Kidney (tissue), 14 donors: ENCODE measurements around the gene CD36. TPM values are rescaled to one million over a fixed set of nuclear protein-coding genes. Genes with fewer than 3 reads are reported as not detected.

Experiments used
- DNase-seq, 5 donors: peaks; one replicate each; pipeline ENCODE4 v3.0.0-alpha.2; 2013 to 2020
- FAIRE-seq: peaks from 2 replicates; lab custom pipeline; 2012; peaks lifted over from hg19 to GRCh38; lab: Jason Lieb, UNC
- H3K27ac ChIP-seq, 2 donors: one replicate each; pipeline ENCODE4 v1.7.0; 2013; ENCODE audit warnings: low read depth in 2 of 2, low read length in 2 of 2, inconsistent platforms in 1 of 2
- H3K27me3 ChIP-seq: one replicate; pipeline ENCODE4 v1.7.1; 2013; ENCODE audit warnings: low read length, inconsistent platforms; ENCODE audit not compliant: control insufficient read depth, insufficient read depth
- H3K36me3 ChIP-seq, 3 donors: one replicate each; pipeline versions ENCODE4 v1.7.0 to v1.7.1; 2013; ENCODE audit warnings: low read length in 3 of 3, control low read depth in 1 of 3, inconsistent platforms in 1 of 3; ENCODE audit not compliant: insufficient read depth in 3 of 3, control insufficient read depth in 2 of 3
- H3K4me1 ChIP-seq, 3 donors: one replicate each; pipeline versions ENCODE4 v1.7.0 to v1.7.1; 2013; ENCODE audit warnings: low read length in 3 of 3, inconsistent platforms in 1 of 3, low read depth in 1 of 3; ENCODE audit not compliant: control insufficient read depth in 2 of 3, insufficient read depth in 2 of 3
- H3K4me3 ChIP-seq, 3 donors: one replicate each; pipeline versions ENCODE4 v1.7.0 to v1.8.1; 2013; ENCODE audit warnings: low read length in 3 of 3, control low read depth in 1 of 3, inconsistent platforms in 1 of 3
- H3K9ac ChIP-seq, 3 donors: one replicate each; pipeline versions ENCODE4 v1.7.0 to v1.7.1; 2013; ENCODE audit warnings: low read length in 3 of 3, control low read depth in 1 of 3, inconsistent platforms in 1 of 3
- H3K9me3 ChIP-seq, 3 donors: one replicate each; pipeline versions ENCODE4 v1.7.0 to v1.7.1; 2013; ENCODE audit warnings: low read length in 3 of 3, control low read depth in 1 of 3, inconsistent platforms in 1 of 3; ENCODE audit not compliant: control insufficient read depth in 2 of 3, insufficient read depth in 1 of 3
- intact Hi-C: fragments of 100-400 bp; cut with DNase I; formaldehyde crosslinking; loops from one replicate; pipeline ENCODE4 v1.11.1; 2022
- polyA plus RNA-seq: library from polyadenylated mRNA; stranded (reverse); fragments of 350-450 nt; fragmentation: Illumina TruSeq; extraction: RNeasy Lipid Tissue Mini Kit (QIAGEN cat#74804); gene quantifications from one replicate; pipeline ENCODE4 v1.2.3, GENCODE V29; 2014; ENCODE audit warnings: low read depth, low replicate concordance; ENCODE audit not compliant: insufficient read depth
- total RNA-seq: library from RNA; stranded (reverse); fragmentation: NEBNext Ultra II Directional; extraction: Animal tissue kit (Norgen Biotek cat#: 25700); gene quantifications from one replicate; pipeline ENCODE4 v1.2.1, GENCODE V29; 2021
- TF ChIP-seq, protein P1 (sequence below): IDR thresholded peaks from 3 replicates; pipeline ENCODE4 v1.5.1; 2012; ENCODE audit warnings: mild to moderate bottlenecking, moderate library complexity, borderline replicate concordance; ENCODE audit not compliant: insufficient read depth; ENCODE audit errors: extremely low read depth
- donor health status: control.
- donor health status: control.
- donor health status: control.
- donor health status: control.
- donor health status: control.
- donor health status: DM: yes; HTN: yes; CAD: no.
- donor health status: Normal renal cell carcinoma (clear cell type).

Gene CD36
- total and polyA plus RNA-seq, 2 donors from 2014 or later = 6.7 to 10.0 TPM

DNA sequence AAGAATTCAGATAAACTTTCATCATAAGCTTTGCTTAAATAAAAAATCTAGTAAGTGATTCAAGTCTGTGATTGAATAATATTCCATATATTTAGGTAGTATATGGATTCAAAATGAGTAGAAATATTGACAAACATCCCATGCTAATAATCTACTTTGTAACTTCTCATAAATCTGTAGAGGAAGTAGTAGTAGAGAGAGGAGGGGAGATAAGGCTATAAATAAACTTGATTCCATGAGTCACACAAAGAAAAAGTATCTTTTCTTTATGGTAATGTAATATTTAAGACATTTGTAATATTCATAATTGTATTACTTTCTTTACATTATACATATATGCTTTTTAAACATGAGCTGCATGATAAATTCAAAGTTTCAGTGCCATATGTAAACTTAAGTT lies 25.6 kb upstream of the CD36 start:
- DNase-seq (no peak), FAIRE-seq (no peak)
- TF ChIP-seq, protein P1, sequence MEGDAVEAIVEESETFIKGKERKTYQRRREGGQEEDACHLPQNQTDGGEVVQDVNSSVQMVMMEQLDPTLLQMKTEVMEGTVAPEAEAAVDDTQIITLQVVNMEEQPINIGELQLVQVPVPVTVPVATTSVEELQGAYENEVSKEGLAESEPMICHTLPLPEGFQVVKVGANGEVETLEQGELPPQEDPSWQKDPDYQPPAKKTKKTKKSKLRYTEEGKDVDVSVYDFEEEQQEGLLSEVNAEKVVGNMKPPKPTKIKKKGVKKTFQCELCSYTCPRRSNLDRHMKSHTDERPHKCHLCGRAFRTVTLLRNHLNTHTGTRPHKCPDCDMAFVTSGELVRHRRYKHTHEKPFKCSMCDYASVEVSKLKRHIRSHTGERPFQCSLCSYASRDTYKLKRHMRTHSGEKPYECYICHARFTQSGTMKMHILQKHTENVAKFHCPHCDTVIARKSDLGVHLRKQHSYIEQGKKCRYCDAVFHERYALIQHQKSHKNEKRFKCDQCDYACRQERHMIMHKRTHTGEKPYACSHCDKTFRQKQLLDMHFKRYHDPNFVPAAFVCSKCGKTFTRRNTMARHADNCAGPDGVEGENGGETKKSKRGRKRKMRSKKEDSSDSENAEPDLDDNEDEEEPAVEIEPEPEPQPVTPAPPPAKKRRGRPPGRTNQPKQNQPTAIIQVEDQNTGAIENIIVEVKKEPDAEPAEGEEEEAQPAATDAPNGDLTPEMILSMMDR = no peak
- Histone ChIP-seq H3K4me3 (no peak overlapping the region), H3K4me1 (no peaks in the 10 kb centered on the region), H3K36me3 (no peaks in the 10 kb centered on the region), H3K27ac (no peak overlapping the region), H3K27me3 (no peaks in the 10 kb centered on the region), H3K9ac (no peak overlapping the region), H3K9me3 (no peaks in the 10 kb centered on the region)
- intact Hi-C loops = no loop called here

DNA sequence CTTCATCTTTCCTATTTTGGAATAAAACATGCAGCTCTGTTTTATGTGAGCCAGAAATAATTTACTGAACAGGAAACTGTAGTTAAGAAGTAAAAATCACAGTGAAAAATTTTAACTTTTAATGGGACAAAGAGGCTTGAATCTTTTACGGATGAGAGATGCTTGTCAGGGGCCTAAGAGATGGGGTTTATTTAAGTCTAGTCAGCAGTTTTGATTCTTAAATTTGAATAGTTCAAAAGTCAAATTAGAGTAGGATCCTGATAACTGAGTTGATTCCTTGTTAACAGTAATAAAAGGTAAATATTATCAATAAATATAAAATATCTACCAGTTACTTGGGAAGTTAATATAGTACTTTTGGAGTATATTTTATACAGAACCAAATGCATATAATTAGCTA lies 24.9 kb upstream of the CD36 start:
- Histone ChIP-seq H3K27ac (no peak overlapping the region), H3K4me1 (no peaks in the 10 kb centered on the region), H3K27me3 (no peaks in the 10 kb centered on the region), H3K9me3 (no peaks in the 10 kb centered on the region), H3K36me3 (no peaks in the 10 kb centered on the region), H3K9ac (no peak overlapping the region), H3K4me3 (no peak overlapping the region)
- DNase-seq (no peak), FAIRE-seq (no peak)
- TF ChIP-seq, protein P1 = no peak
- intact Hi-C loops = no loop called here

DNA sequence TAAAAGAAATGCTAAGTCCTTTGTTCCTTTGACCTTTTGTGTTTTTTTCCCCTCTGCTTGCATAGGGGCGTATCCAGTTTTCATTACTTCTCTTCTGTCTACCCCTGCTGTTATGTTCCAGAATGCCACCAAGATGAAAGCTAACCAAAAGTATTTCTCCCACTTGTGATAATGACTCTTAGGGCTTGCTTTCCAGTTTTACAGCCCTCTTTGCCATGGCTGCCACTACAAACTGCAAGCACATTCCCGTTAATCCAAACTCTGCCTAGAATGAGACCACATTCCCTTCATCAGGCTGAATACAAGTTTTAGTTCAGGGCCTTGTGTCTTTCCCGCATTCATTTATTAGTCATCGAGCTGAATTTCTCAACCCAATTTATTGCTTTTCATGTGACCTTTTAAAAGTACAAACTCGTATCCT lies 23.6 kb upstream of the CD36 start:
- H3K4me3 ChIP-seq = no peak overlapping the region
- H3K27me3 ChIP-seq = no peaks in the 10 kb centered on the region
- no peaks in the 10 kb centered on the region for H3K36me3 ChIP-seq
- no peak overlapping the region for H3K27ac ChIP-seq
- DNase-seq = no peak
- H3K9me3 ChIP-seq = no peaks in the 10 kb centered on the region
- no peak overlapping the region for H3K9ac ChIP-seq
- TF ChIP-seq, protein P1 = no peak
- no peaks in the 10 kb centered on the region for H3K4me1 ChIP-seq
- FAIRE-seq = no peak
- intact Hi-C loops = no loop called here

DNA sequence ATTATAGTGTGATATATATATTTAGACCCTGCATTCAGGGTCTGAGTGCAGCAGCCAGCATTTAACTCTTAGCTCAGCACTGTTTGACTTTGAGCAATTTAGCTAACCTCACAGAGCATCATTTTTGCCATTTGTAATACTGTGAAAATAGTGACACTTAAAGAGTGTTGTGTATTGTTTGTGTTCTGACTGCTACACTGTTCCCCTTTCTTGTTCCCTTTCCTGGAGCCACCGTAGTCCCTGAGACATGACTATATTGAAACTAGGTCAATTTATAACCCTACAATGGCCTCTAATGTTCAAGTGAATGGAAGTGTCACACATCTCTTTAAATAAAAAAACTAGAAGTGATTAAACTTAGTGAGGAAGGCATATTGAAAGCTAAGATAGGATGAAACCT lies 20.3 kb upstream of the CD36 start:
- intact Hi-C loops = no loop called here
- TF ChIP-seq, protein P1 = no peak
- Histone ChIP-seq H3K9ac (no peak overlapping the region), H3K27ac (no peak overlapping the region), H3K27me3 (no peaks in the 10 kb centered on the region), H3K4me1 (no peaks in the 10 kb centered on the region), H3K9me3 (no peaks in the 10 kb centered on the region), H3K4me3 (no peak overlapping the region), H3K36me3 (no peaks in the 10 kb centered on the region)
- DNase-seq = no peak
- no peak for FAIRE-seq
